Peyer's patch (tissue), 4 donors: ENCODE results near the gene PLLP.

Experiments used
- CTCF ChIP-seq, 6 experiments: fragments of 450-650 bp in 4 of 6; fragments of 200-600 bp in 2 of 6; sonication (generic) in 1 of 6; IDR thresholded peaks; one replicate each; pipeline ENCODE4 v1.5.1; 2017 to 2019; ENCODE audit warnings: antibody characterized with exemption in 6 of 6, mild to moderate bottlenecking in 3 of 6, moderate library complexity in 1 of 6
- POLR2A ChIP-seq, 2 donors: fragments of 450-650 bp; IDR thresholded peaks; one replicate each; pipeline ENCODE4 v1.5.1; 2017; ENCODE audit warnings: antibody characterized with exemption in 2 of 2, mild to moderate bottlenecking in 2 of 2, moderate library complexity in 2 of 2

DNA sequence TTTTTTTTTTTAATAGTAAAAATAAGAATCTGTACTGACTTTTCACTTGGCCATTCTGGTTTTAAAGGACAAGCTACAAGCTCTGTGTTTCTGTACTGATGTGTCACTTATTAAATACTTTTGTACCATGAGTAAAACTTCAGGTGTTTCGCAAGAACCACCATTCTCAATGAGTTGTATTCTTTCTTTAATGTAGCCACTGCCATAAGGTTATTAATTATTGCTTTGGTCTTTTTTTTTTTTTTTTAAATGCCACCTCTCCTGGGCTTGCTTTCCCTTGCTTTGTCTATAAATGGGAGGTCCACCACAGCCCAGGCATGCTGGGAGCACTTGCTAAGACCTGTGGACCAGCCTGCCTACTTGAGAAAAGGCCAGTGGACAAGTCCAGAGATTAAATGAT, 31.0 kb downstream of the PLLP start:
- TF ChIP-seq CTCF (IDR thresholded peaks at IDR 0.05): no peak
- no peak for TF ChIP-seq POLR2A (IDR thresholded peaks at IDR 0.05)
